Endothelial cell of umbilical vein (primary cell): ENCODE measurements around the gene SULT1C3. TPM values are rescaled to one million over a fixed set of nuclear protein-coding genes. Genes with fewer than 3 reads are reported as not detected.

Experiments used
- BruUV-seq: library from RNA; stranded (reverse); fragments of 400-500 nt; replicated peaks from 2 replicates; lab custom pipeline; 2021; lab: Mats Ljungman, UMichigan
- CTCF ChIA-PET: fragments of 300-600, 350-600 bp; sonication (Branson Sonifier 250); formaldehyde crosslinking; loops from one replicate; lab custom pipeline; 2021; ENCODE audit warnings: antibody characterized with exemption, inconsistent platforms; lab: Charles Lee
- POLR2A ChIA-PET: fragments of 300-600, 350-600 bp; sonication (Branson Sonifier 250); formaldehyde crosslinking; loops from one replicate; lab custom pipeline; 2021; ENCODE audit warnings: antibody characterized with exemption, inconsistent platforms; lab: Charles Lee
- DNase-seq: peaks from one replicate; pipeline ENCODE4 v3.0.0-alpha.2; 2011; ENCODE audit warnings: low read depth, low spot score
- FAIRE-seq: peaks from 2 replicates; lab custom pipeline; 2011; peaks lifted over from hg19 to GRCh38; lab: Jason Lieb, UNC
- H2AFZ ChIP-seq: 2 replicates; pipeline ENCODE4 v1.6.0; 2012; ENCODE audit warnings: low read depth, low read length, control low read depth, inconsistent platforms
- H3K27ac ChIP-seq: 2 replicates; pipeline ENCODE4 v1.5.1; 2011; ENCODE audit warnings: low read depth, mild to moderate bottlenecking, control low read depth, low read length, moderate library complexity; ENCODE audit not compliant: insufficient read depth
- H3K27me3 ChIP-seq, 2 experiments: 2 replicates each; pipeline versions ENCODE4 v1.6.0 to v1.6.1; 2011; ENCODE audit warnings: low read length in 2 of 2, mixed read lengths in 1 of 2; ENCODE audit not compliant: control insufficient read depth in 2 of 2, insufficient read depth in 2 of 2
- H3K36me3 ChIP-seq, 2 experiments: 2 replicates in 1 of 2; 3 replicates in 1 of 2; pipeline ENCODE4 v1.5.1; 2011; ENCODE audit warnings: low read length in 2 of 2, mild to moderate bottlenecking in 1 of 2, moderate library complexity in 1 of 2; ENCODE audit not compliant: control insufficient read depth in 2 of 2, insufficient read depth in 2 of 2; ENCODE audit errors: extremely low read depth in 1 of 2
- H3K4me1 ChIP-seq: 3 replicates; pipeline ENCODE4 v1.5.1; 2011; ENCODE audit warnings: mild to moderate bottlenecking, low read length; ENCODE audit not compliant: control insufficient read depth, insufficient read depth; ENCODE audit errors: extremely low read depth
- H3K4me2 ChIP-seq: 2 replicates; pipeline ENCODE4 v1.6.1; 2011; ENCODE audit warnings: low read length, control low read depth, mixed read lengths; ENCODE audit not compliant: insufficient read depth
- H3K4me3 ChIP-seq, 3 experiments: fragments of 200-600 bp in 1 of 3; sonication (generic), shearing (Covaris generic) in 1 of 3; replicated peaks in 1 of 3; 2 replicates each; pipeline ENCODE4 v1.5.1; 2011 to 2016; ENCODE audit warnings: control low read depth in 3 of 3, low read length in 3 of 3, mild to moderate bottlenecking in 2 of 3, inconsistent platforms in 1 of 3, low read depth in 1 of 3, moderate library complexity in 1 of 3; ENCODE audit not compliant: insufficient read depth in 1 of 3
- H3K79me2 ChIP-seq: 2 replicates; pipeline ENCODE4 v1.6.0; 2012; ENCODE audit warnings: low read length, inconsistent platforms; ENCODE audit not compliant: control insufficient read depth, insufficient read depth
- H3K9ac ChIP-seq: replicated peaks from 2 replicates; pipeline ENCODE3; 2011; ENCODE audit warnings: low read length, control low read depth; ENCODE audit not compliant: insufficient read depth; ENCODE audit errors: extremely low read depth
- H3K9me1 ChIP-seq: replicated peaks from 3 replicates; pipeline ENCODE4 v1.6.0; 2011; ENCODE audit warnings: mild to moderate bottlenecking, low read length; ENCODE audit not compliant: control insufficient read depth, insufficient read depth; ENCODE audit errors: extremely low read depth
- H3K9me3 ChIP-seq: replicated peaks from 2 replicates; pipeline ENCODE4 v1.5.1; 2012; ENCODE audit warnings: low read length, inconsistent platforms; ENCODE audit not compliant: control insufficient read depth, insufficient read depth
- H4K20me1 ChIP-seq: replicated peaks from 2 replicates; pipeline ENCODE3; 2011; ENCODE audit warnings: mild to moderate bottlenecking, low read length; ENCODE audit not compliant: control insufficient read depth, insufficient read depth; ENCODE audit errors: extremely low read depth
- CTCF ChIP-seq, 2 donors: IDR thresholded peaks; 1 replicate in 1 of 2; 2 replicates in 1 of 2; pipeline ENCODE4 v1.5.1; 2011; ENCODE audit warnings: low read length in 2 of 2, mild to moderate bottlenecking in 2 of 2, moderate library complexity in 2 of 2, control low read depth in 1 of 2, inconsistent platforms in 1 of 2, low read depth in 1 of 2; ENCODE audit not compliant: insufficient read depth in 1 of 2; ENCODE audit errors: extremely low read depth in 1 of 2
- EZH2 ChIP-seq: IDR thresholded peaks from 2 replicates; pipeline ENCODE4 v1.6.1; 2012; ENCODE audit warnings: borderline replicate concordance, low read depth, mild to moderate bottlenecking, moderate library complexity, low read length, inconsistent platforms; ENCODE audit not compliant: severe bottlenecking
- FOS ChIP-seq: IDR thresholded peaks from 2 replicates; pipeline ENCODE4 v1.6.1; 2011; ENCODE audit warnings: mild to moderate bottlenecking, low read length, moderate library complexity, borderline replicate concordance; ENCODE audit not compliant: insufficient read depth
- GATA2 ChIP-seq: IDR thresholded peaks from 2 replicates; pipeline ENCODE4 v1.7.0; 2011; ENCODE audit warnings: low read depth, mild to moderate bottlenecking, moderate library complexity, mixed read lengths, low read length; ENCODE audit not compliant: insufficient read length, insufficient read depth
- JUN ChIP-seq: IDR thresholded peaks from 2 replicates; pipeline ENCODE4 v1.6.1; 2011; ENCODE audit warnings: borderline replicate concordance, low read depth; ENCODE audit not compliant: insufficient read length, insufficient read depth
- MAX ChIP-seq: IDR thresholded peaks from 2 replicates; pipeline ENCODE4 v1.6.1; 2011; ENCODE audit not compliant: insufficient read depth, insufficient read length
- MYC ChIP-seq: IDR thresholded peaks from one replicate; pipeline ENCODE4 v1.6.1; 2011; ENCODE audit warnings: mild to moderate bottlenecking, low read depth, low read length
- POLR2A ChIP-seq: IDR thresholded peaks from 2 replicates; pipeline ENCODE4 v1.6.1; 2012; ENCODE audit warnings: low read depth, mild to moderate bottlenecking, control low read depth, low read length
- POLR2AphosphoS5 ChIP-seq: IDR thresholded peaks from 2 replicates; pipeline ENCODE4 v1.6.1; 2012; ENCODE audit warnings: low read depth, mild to moderate bottlenecking, control low read depth, low read length, moderate library complexity; ENCODE audit not compliant: insufficient read depth
- dilution Hi-C: fragments of 300-500 bp; cut with MboI; formaldehyde crosslinking; loops from one replicate; pipeline ENCODE4 v1.15.0; 2019; ENCODE audit warnings: low sequenced_read_pairs; ENCODE audit not compliant: extremely low pct_ligation_motif_present
- intact Hi-C: fragments of 100-400 bp; cut with micrococcal nuclease; formaldehyde crosslinking; loops from one replicate; pipeline ENCODE4 v1.10.0; 2022
- polyA plus RNA-seq, 4 experiments: library from polyadenylated mRNA; depleted of rRNA in 3 of 4; stranded (reverse) in 3 of 4; unstranded in 1 of 4; fragments of >200 nt; gene quantifications; 2 replicates each; pipeline versions ENCODE4 v1.2.1 to v1.2.3, GENCODE V29; 2011 to 2012; ENCODE audit warnings: missing spikeins in 1 of 4
- total RNA-seq: library from RNA; stranded (reverse); gene quantifications from 2 replicates; pipeline ENCODE4 v1.2.3, GENCODE V29; 2021

The SULT1C3 gene
- total and polyA plus RNA-seq, 2 donors (not counting 3 experiments of a cell fraction or from before 2014, with no cell fraction given) = not detected

- ChIA-PET CTCF (no interaction called here), POLR2A (no interaction called here)
- Histone ChIP-seq H3K4me3 (no peak overlapping the region), H3K27ac (no peak overlapping the region), H3K9ac (no peak overlapping the region), H2AFZ (no peak overlapping the region), H3K79me2 (no peaks in the 10 kb centered on the region), H3K36me3 (no peaks in the 10 kb centered on the region), H3K27me3 (no peaks in the 10 kb centered on the region), H4K20me1 (no peaks in the 10 kb centered on the region), H3K9me3 (peaks cover 1% of the 10 kb centered on the region), H3K4me2 (no peak overlapping the region), H3K4me1 (no peaks in the 10 kb centered on the region), H3K9me1 (no peaks in the 10 kb centered on the region)
- DNase-seq (no peak), FAIRE-seq (no peak)
- intact Hi-C loops = no loop called here
- BruUV-seq = no TSS peak
- TF ChIP-seq FOS (no peak), GATA2 (no peak), POLR2AphosphoS5 (no peak), EZH2 (no peak), JUN (no peak), MAX (no peak), POLR2A (no peak), MYC (no peak), CTCF (IDR thresholded peaks at IDR 0.05; ENCODE audit: extremely low read depth in 1 of 2, insufficient read depth in 1 of 2, low read depth in 1 of 2, low read length in 2 of 2) (no peak)
- dilution Hi-C loops = no loop called here
Measured at GRCh38 chr2:108240966-108241365, 1.2 kb downstream of the SULT1C3 start.
